Measurements from ENCODE around the gene CD248. TPM values are rescaled to one million over a fixed set of nuclear protein-coding genes. Genes with fewer than 3 reads are reported as not detected.
A peak's percentile ranks its signal among the peaks of the same experiment; 100 is the strongest.

The CD248 gene
- polyA plus RNA-seq, 2 of the 4 experiments (the other 2 are of a cell fraction): 0.03 TPM; not detected in 1

- Histone ChIP-seq H3K4me3 (no peak overlapping the region), H3K9me3 (no peaks in the 10 kb centered on the region), H3K4me1 (peaks cover 37% of the 10 kb centered on the region), H3K4me2 (peak overlapping the region; percentile 50), H3K27ac (peak overlapping the region; percentile 48 to 88; a peak in 5 of 6 replicates)
- WGBS (ENCODE audit: missing lambda C conversion rate): 23% methylated on average over 16 of the region's 19 CpGs
- ChIA-PET CTCF (interaction anchor here (0.6 to 8.7 kb wide), 9 partner anchors 10 to 132 kb away, joined by 3 to 247 read pairs (median 6); partner anchors contain the start of genes BRMS1 and CD248), POLR2A (interaction anchor here (0.7 to 0.9 kb wide), 2 partner anchors 16 to 19 kb away, joined by 3 to 4 read pairs; no protein-coding TSS in a partner anchor)
- TF ChIP-seq, protein P1, sequence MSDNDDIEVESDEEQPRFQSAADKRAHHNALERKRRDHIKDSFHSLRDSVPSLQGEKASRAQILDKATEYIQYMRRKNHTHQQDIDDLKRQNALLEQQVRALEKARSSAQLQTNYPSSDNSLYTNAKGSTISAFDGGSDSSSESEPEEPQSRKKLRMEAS (IDR thresholded peaks at IDR 0.05): peak; percentile 100
- TF ChIP-seq FOXS1 (CRISPR knock-in tag; IDR thresholded peaks at IDR 0.05) (no peak), ATOH8 (CRISPR knock-in tag; IDR thresholded peaks at IDR 0.05; ENCODE audit: low read depth) (0 out of 2 replicates have a peak, but pooled peaks have one; percentile 27), MAFK (IDR thresholded peaks at IDR 0.05; ENCODE audit: partially characterized antibody) (no peak), HOXB13 (CRISPR knock-in tag; IDR thresholded peaks at IDR 0.05; ENCODE audit: low read depth) (no peak), ZNF302 (CRISPR knock-in tag; IDR thresholded peaks at IDR 0.05) (no peak), RCOR1 (IDR thresholded peaks at IDR 0.05; ENCODE audit: low read depth, low read length) (no peak), NPAS2 (CRISPR knock-in tag; IDR thresholded peaks at IDR 0.05; ENCODE audit: borderline replicate concordance) (peak; percentile 74; the same call in 1 of the 2 replicates), SREBF2 (IDR thresholded peaks at IDR 0.05) (no peak), BCL3 (IDR thresholded peaks at IDR 0.05) (no peak), EHMT2 (IDR thresholded peaks at IDR 0.05; ENCODE audit: low read depth) (no peak), BHLHE40 (IDR thresholded peaks at IDR 0.05; ENCODE audit: low read depth, low read length) (0 out of 2 replicates have a peak, but pooled peaks have one; percentile 32), MYC (IDR thresholded peaks at IDR 0.05; ENCODE audit: borderline replicate concordance, low read length) (peak; percentile 96), TFCP2L1 (CRISPR knock-in tag; IDR thresholded peaks at IDR 0.05) (0 out of 2 replicates have a peak, but pooled peaks have one; percentile 59), RAD21 (conservative IDR thresholded peaks at IDR 0.05 in 1 of 2, IDR thresholded peaks at IDR 0.05 in 1 of 2) (peak; percentile 83 to 86), GATA3 (IDR thresholded peaks at IDR 0.05; ENCODE audit: borderline replicate concordance) (no peak), NR3C1 (IDR thresholded peaks at IDR 0.05) (no peak), CTCF (IDR thresholded peaks at IDR 0.05) (peak; percentile 93), CEBPB (IDR thresholded peaks at IDR 0.05) (no peak), SMC3 (IDR thresholded peaks at IDR 0.05) (peak; percentile 96), CHD2 (IDR thresholded peaks at IDR 0.05; ENCODE audit: low read length, partially characterized antibody) (no peak), TP53 (CRISPR knock-in tag; IDR thresholded peaks at IDR 0.05) (no peak)
- TF ChIP-seq, protein P2, sequence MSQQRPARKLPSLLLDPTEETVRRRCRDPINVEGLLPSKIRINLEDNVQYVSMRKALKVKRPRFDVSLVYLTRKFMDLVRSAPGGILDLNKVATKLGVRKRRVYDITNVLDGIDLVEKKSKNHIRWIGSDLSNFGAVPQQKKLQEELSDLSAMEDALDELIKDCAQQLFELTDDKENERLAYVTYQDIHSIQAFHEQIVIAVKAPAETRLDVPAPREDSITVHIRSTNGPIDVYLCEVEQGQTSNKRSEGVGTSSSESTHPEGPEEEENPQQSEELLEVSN (IDR thresholded peaks at IDR 0.05; ENCODE audit: borderline replicate concordance, low read depth): peak; percentile 87; the same call in 1 of the 2 replicates
- TF ChIP-seq, protein P3, sequence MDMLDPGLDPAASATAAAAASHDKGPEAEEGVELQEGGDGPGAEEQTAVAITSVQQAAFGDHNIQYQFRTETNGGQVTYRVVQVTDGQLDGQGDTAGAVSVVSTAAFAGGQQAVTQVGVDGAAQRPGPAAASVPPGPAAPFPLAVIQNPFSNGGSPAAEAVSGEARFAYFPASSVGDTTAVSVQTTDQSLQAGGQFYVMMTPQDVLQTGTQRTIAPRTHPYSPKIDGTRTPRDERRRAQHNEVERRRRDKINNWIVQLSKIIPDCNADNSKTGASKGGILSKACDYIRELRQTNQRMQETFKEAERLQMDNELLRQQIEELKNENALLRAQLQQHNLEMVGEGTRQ (IDR thresholded peaks at IDR 0.05): peak; percentile 71
- ATAC-seq (peak; percentile 71 to 87), FAIRE-seq (no peak), DNase-seq (ENCODE audit: low read depth in 1 of 2, low spot score in 1 of 2) (peak; percentile 78 to 83)
Observed at GRCh38 chr11:66328302-66329144, 11.7 kb upstream of the CD248 start.
